ENCODE results near the gene HYPK.

HYPK gene

DNA sequence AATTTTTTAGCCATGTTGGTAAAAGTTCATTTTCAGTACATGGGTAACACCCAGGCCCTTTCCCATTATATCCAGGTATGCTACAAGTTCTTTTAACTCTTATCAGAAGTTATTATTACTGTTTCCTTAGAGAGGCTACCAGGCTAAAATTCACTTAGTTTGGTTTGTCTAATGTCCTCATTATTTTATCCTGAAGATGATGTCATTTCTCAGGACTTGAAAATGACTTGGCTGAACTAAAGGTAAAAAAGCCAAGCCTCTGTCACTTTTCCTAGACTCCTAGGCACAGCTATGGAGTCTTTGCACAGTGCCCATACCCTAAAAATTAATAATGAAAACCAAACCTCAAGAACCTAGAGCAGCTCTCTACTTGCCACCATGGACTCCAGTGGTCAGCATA, 27.8 kb upstream of the HYPK start:
- TF ChIP-seq, protein P1, sequence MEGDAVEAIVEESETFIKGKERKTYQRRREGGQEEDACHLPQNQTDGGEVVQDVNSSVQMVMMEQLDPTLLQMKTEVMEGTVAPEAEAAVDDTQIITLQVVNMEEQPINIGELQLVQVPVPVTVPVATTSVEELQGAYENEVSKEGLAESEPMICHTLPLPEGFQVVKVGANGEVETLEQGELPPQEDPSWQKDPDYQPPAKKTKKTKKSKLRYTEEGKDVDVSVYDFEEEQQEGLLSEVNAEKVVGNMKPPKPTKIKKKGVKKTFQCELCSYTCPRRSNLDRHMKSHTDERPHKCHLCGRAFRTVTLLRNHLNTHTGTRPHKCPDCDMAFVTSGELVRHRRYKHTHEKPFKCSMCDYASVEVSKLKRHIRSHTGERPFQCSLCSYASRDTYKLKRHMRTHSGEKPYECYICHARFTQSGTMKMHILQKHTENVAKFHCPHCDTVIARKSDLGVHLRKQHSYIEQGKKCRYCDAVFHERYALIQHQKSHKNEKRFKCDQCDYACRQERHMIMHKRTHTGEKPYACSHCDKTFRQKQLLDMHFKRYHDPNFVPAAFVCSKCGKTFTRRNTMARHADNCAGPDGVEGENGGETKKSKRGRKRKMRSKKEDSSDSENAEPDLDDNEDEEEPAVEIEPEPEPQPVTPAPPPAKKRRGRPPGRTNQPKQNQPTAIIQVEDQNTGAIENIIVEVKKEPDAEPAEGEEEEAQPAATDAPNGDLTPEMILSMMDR (IDR thresholded peaks at IDR 0.05; ENCODE audit: extremely low read depth, insufficient read depth, missing control alignments), result no peak
- in situ Hi-C loops (cut with MboI; ENCODE audit: low pct_unique_long_range_greater_than_20kb, low sequenced_read_pairs, unreplicated experiment), result no loop called here
- DNase-seq (ENCODE audit: low spot score), result no peak

DNA sequence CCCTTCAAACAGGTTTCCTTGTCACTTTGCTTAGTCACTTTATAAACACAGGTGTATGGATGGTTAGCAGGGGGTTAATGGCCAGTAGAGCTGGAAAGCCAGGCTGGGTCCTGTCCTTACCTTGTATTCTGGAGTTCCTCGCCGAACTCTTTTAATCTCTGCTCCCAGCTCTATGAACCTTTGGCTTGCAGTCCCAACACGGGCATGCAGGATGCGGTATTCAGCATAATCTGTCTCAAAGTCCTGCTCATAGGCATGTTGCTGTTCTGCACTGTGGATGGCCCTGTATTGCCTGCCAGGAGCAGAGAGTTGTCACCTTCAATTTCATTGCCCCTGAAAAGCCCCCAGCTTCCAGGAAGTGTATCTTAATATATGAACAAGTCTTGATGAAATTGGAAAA, 26.3 kb upstream of the HYPK start:
- TF ChIP-seq, protein P1 (IDR thresholded peaks at IDR 0.05; ENCODE audit: extremely low read depth, insufficient read depth, missing control alignments), result no peak
- in situ Hi-C loops (cut with MboI; ENCODE audit: low pct_unique_long_range_greater_than_20kb, low sequenced_read_pairs, unreplicated experiment), result no loop called here
- no peak for DNase-seq (ENCODE audit: low spot score)

DNA sequence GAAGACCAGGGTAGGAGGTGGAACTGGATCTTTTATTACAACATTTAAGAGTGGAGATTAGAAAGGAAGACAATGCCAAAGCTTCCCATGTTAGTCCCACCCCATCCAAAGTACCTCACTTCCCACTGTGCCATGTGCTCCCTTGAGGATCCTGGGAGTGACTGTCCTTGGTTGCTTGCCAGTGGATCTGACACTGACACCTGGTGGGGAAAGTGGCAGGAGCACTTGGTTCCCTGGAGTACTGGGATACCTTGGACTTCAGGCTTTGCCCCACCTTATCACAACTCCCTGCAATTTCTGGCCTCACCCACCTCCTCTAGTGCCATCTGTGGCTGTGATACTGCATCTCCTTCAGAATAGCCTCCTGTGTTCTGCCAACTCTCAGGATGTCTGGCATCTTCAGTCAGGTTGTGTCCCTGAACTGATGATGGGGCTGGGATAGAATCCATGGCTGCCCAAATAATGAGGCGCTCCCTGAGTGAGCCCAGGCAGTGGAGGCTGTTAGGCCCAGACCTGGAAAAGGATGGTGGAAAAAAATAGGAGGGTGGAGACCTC, 24.9 kb upstream of the HYPK start:
- DNase-seq (ENCODE audit: low spot score), result no peak
- in situ Hi-C loops (cut with MboI; ENCODE audit: low pct_unique_long_range_greater_than_20kb, low sequenced_read_pairs, unreplicated experiment), result no loop called here
- TF ChIP-seq, protein P1 (IDR thresholded peaks at IDR 0.05; ENCODE audit: extremely low read depth, insufficient read depth, missing control alignments), result peak; percentile 28

DNA sequence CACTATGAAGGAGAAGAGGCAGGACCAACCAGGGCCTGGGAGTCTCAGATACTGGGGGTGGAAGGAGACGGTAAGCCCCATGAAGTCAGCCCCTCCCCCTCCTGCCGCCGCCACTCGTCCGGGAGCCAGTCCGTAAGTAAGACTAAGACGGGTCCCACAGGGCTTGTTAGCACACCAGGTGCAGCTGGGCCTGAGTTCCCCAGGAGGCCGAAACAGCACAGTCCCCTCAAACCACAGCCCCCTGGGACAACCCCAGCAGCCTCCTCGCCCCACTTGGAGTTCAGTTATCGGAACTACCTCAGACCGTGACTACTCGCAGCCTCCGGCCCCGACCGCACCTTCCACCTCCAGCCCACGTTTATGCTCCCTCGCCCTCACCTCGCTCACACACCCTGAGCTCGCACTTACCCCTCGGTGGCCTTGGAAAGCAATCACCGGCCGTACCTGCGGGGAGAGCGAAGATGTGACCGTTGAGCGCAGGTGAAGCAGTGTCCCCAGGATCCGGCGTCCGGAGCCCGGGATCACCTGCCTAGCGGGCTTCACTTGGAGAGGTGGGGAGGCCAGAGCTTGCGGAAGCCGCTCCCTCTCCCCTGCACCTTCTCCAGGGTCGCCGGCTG, 24.2 kb upstream of the HYPK start:
- in situ Hi-C loops (cut with MboI; ENCODE audit: low pct_unique_long_range_greater_than_20kb, low sequenced_read_pairs, unreplicated experiment), result no loop called here
- DNase-seq (ENCODE audit: low spot score), result peak; percentile 79
- TF ChIP-seq, protein P1 (IDR thresholded peaks at IDR 0.05; ENCODE audit: extremely low read depth, insufficient read depth, missing control alignments), result no peak

DNA sequence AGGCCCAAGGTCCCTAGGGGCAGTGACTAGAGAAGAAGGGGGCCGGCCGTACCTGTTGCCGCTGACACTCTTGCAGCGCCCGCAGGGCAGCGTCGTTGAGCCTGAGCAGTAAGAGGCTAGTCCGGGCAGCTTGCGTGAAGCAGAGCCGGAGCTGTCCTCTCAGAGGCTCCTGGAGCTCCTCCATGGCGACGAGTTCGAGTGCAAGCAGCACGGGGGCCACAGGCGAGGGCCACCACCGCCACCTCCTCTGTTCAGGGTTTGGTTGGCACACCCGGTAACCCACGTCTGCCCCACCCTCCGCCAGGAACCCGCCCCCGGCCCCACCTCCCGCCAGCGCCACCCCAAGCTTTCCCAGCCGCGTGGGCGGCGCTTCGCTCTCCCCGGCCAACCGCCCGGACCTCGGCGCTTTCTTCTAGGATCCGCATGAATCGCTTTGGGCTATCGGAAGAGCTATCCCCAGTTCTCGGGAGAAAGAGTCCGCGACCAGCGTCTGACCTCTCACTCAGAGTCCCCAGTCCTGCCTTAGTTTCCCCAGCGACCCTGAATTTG, 23.6 kb upstream of the HYPK start, which contains the start of gene ELL3:
ELL3 (minus strand) TSS at position 249 of the 549 bp plus-strand sequence; CDS start at position 184, 65 bp downstream.
- TF ChIP-seq, protein P1 (IDR thresholded peaks at IDR 0.05; ENCODE audit: extremely low read depth, insufficient read depth, missing control alignments), result peak; percentile 2
- in situ Hi-C loops (cut with MboI; ENCODE audit: low pct_unique_long_range_greater_than_20kb, low sequenced_read_pairs, unreplicated experiment), result no loop called here
- DNase-seq (ENCODE audit: low spot score), result peak; percentile 56

DNA sequence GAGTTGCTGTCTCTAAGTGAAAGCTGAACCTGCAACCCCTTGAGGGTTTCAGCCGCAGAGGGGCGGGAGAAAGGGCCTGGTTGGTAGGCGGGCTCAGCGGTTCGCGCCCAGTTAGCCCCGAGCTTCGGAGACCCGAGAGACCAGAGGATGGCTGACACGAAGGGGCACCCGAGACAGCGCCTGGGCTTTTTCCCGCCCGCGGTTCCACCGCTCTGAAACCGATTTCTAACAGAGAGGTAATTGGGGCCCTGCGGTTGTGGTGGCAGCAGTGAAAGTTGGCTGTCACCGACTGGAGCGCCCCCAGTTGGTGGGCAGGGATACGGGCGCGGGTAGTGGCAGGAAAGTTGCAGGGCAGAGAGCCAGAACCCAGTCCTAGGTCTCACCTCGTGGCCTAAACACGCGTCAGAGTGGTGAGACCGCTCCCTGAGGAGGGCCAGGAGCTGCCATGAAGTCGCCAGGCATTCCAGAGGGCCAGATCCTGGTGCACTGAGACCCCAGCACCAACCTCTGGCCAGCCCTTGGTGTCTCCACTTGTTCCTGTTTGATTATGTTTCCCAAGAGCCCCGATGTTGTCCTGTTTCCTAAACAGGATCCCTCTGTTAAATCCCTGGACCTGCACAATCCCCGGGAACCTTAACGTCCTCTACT, 23.0 kb upstream of the HYPK start:
- DNase-seq (ENCODE audit: low spot score), result peak; percentile 76
- TF ChIP-seq, protein P1 (IDR thresholded peaks at IDR 0.05; ENCODE audit: extremely low read depth, insufficient read depth, missing control alignments), result peak; percentile 82
- in situ Hi-C loops (cut with MboI; ENCODE audit: low pct_unique_long_range_greater_than_20kb, low sequenced_read_pairs, unreplicated experiment), result no loop called here
